K562 (cell line): ENCODE results near the gene IGIP. TPM values are rescaled to one million over a fixed set of nuclear protein-coding genes. Genes with fewer than 3 reads are reported as not detected.

ENCODE experiments used
- ATAC-seq: fragments of 200-7000 bp; cut with Tn5 transposase; 3 replicates; pipeline ENCODE4 v1.9.1; 2020; ENCODE audit warnings: moderate library complexity
- BruUV-seq: library from RNA; stranded (reverse); fragments of 400-500 nt; replicated peaks from 2 replicates; lab custom pipeline; 2021; lab: Mats Ljungman, UMichigan
- CTCF ChIA-PET: fragments of 300-600 bp; formaldehyde crosslinking; extraction: SDS; loops from one replicate; lab custom pipeline; 2021; ENCODE audit warnings: low intra/inter-chr PET ratio; lab: Yijun Ruan, JAX
- POLR2A ChIA-PET: fragments of 300-600, 350-650 bp; sonication (Branson Sonifier 250); formaldehyde crosslinking; extraction: SDS; loops from one replicate; lab custom pipeline; 2021; ENCODE audit warnings: antibody characterized with exemption, inconsistent platforms; lab: Yijun Ruan, JAX
- DNase-seq, 4 experiments: peaks; one replicate each; pipeline versions ENCODE4 v3.0.0 to v3.0.0-alpha.2; 2011 to 2018; ENCODE audit warnings: low spot score in 3 of 4, mixed read lengths in 3 of 4; ENCODE audit errors: extremely low read depth in 1 of 4
- FAIRE-seq: peaks from 2 replicates; lab custom pipeline; 2011; peaks lifted over from hg19 to GRCh38; lab: Jason Lieb, UNC
- H2AFZ ChIP-seq: 2 replicates; pipeline ENCODE4 v1.6.0; 2011; ENCODE audit warnings: low read depth, low read length, control low read depth, inconsistent platforms
- H3K27ac ChIP-seq: fragments of 200-600 bp; 3 replicates; pipeline ENCODE4 v1.8.0; 2011; ENCODE audit warnings: low read depth, mild to moderate bottlenecking, control low read depth, inconsistent platforms, low read length, moderate library complexity, mixed read lengths; ENCODE audit errors: extremely low read depth
- H3K27me3 ChIP-seq, 2 experiments: fragments of 300-600 bp in 1 of 2; 2 replicates in 1 of 2; 3 replicates in 1 of 2; pipeline versions ENCODE4 v1.6.0 to v1.8.0; 2011; ENCODE audit warnings: inconsistent platforms in 2 of 2, low read length in 2 of 2, mild to moderate bottlenecking in 1 of 2, mixed read lengths in 1 of 2, moderate library complexity in 1 of 2; ENCODE audit not compliant: control insufficient read depth in 2 of 2, insufficient read depth in 2 of 2
- H3K36me3 ChIP-seq: fragments of 300-600 bp; 3 replicates; pipeline ENCODE4 v1.8.0; 2011; ENCODE audit warnings: mild to moderate bottlenecking, low read length, inconsistent platforms; ENCODE audit not compliant: control insufficient read depth, insufficient read depth
- H3K4me1 ChIP-seq, 2 experiments: fragments of 200-600 bp in 1 of 2; replicated peaks in 1 of 2; 2 replicates in 1 of 2; 3 replicates in 1 of 2; pipeline versions ENCODE4 v1.5.1 to v1.8.0; 2011; ENCODE audit warnings: inconsistent platforms in 2 of 2, low read length in 2 of 2, mild to moderate bottlenecking in 1 of 2, mixed read lengths in 1 of 2, moderate library complexity in 1 of 2; ENCODE audit not compliant: control insufficient read depth in 2 of 2, insufficient read depth in 2 of 2
- H3K4me2 ChIP-seq: 2 replicates; pipeline ENCODE4 v1.6.1; 2011; ENCODE audit warnings: low read length, control low read depth, inconsistent platforms, mixed read lengths; ENCODE audit not compliant: insufficient read depth
- H3K4me3 ChIP-seq: fragments of 200-600 bp; sonication (generic), shearing (Covaris generic); 2 replicates; pipeline ENCODE4 v1.5.1; 2016; ENCODE audit warnings: control low read depth, inconsistent platforms
- H3K79me2 ChIP-seq: fragments of 200-600 bp; 3 replicates; pipeline ENCODE4 v1.8.0; 2011; ENCODE audit warnings: low read length, inconsistent platforms; ENCODE audit not compliant: control insufficient read depth, insufficient read depth
- H3K9ac ChIP-seq, 2 experiments: 2 replicates each; pipeline versions ENCODE4 v1.6.0 to v1.6.1; 2011; ENCODE audit warnings: low read depth in 2 of 2, low read length in 2 of 2, control low read depth in 1 of 2, inconsistent platforms in 1 of 2, mild to moderate bottlenecking in 1 of 2, mixed read lengths in 1 of 2; ENCODE audit not compliant: insufficient read depth in 1 of 2
- H3K9me1 ChIP-seq: one replicate; pipeline ENCODE4 v1.6.0; 2011; ENCODE audit warnings: inconsistent platforms, mild to moderate bottlenecking, low read length, moderate library complexity; ENCODE audit not compliant: control insufficient read depth, insufficient read depth
- H3K9me3 ChIP-seq: replicated peaks from 2 replicates; pipeline ENCODE4 v1.5.1; 2011; ENCODE audit warnings: low read depth, low read length, inconsistent platforms; ENCODE audit not compliant: control insufficient read depth, insufficient read depth
- H4K20me1 ChIP-seq: replicated peaks from 2 replicates; pipeline ENCODE4 v1.6.1; 2011; ENCODE audit warnings: low read length, inconsistent platforms, mixed read lengths; ENCODE audit not compliant: control insufficient read depth, insufficient read depth
- BMI1 ChIP-seq: fragments of 150-350 bp; IDR thresholded peaks from 2 replicates; pipeline ENCODE4 v1.6.1; 2014; ENCODE audit warnings: low read length
- CEBPB ChIP-seq: fragments of 450-650 bp; IDR thresholded peaks from 2 replicates; pipeline ENCODE4 v1.6.1; 2016; ENCODE audit warnings: missing genetic modification characterization, missing compliant biosample characterization
- CEBPG ChIP-seq, 3 experiments: fragments of 200-800 bp in 1 of 3; sonication (Bioruptor generic) in 1 of 3; sonication (generic) in 1 of 3; formaldehyde crosslinking in 1 of 3; IDR thresholded peaks in 2 of 3; conservative IDR thresholded peaks in 1 of 3; 2 replicates each; pipeline versions ENCODE4 v1.6.1 to v1.8.0; 2016 to 2022; ENCODE audit warnings: missing compliant biosample characterization in 2 of 3, missing genetic modification characterization in 2 of 3, mild to moderate bottlenecking in 1 of 3, missing genetic modification reagents in 1 of 3
- ILF3 ChIP-seq: fragments of 450-650 bp; IDR thresholded peaks from 2 replicates; pipeline ENCODE4 v1.6.1; 2018; ENCODE audit warnings: antibody characterized with exemption, mild to moderate bottlenecking, moderate library complexity, borderline replicate concordance
- KDM1A ChIP-seq, 2 experiments: fragments of 450-650 bp; IDR thresholded peaks; 2 replicates each; pipeline ENCODE4 v1.6.1; 2016; ENCODE audit warnings: mild to moderate bottlenecking in 2 of 2
- NFRKB ChIP-seq: fragments of 450-650 bp; IDR thresholded peaks from 2 replicates; pipeline ENCODE4 v1.6.1; 2016; ENCODE audit warnings: low read depth
- RBM22 ChIP-seq: fragments of 200-400 bp; formaldehyde crosslinking; IDR thresholded peaks from 2 replicates; pipeline ENCODE4 v1.6.1; 2018; ENCODE audit warnings: low read length, low read depth; ENCODE audit not compliant: poor library complexity, severe bottlenecking
- TEAD4 ChIP-seq, 2 experiments: sonication (generic) in 1 of 2; formaldehyde crosslinking in 1 of 2; IDR thresholded peaks; 2 replicates each; pipeline versions ENCODE4 v1.6.1 to v1.8.0; 2012 to 2022; ENCODE audit warnings: borderline replicate concordance in 1 of 2, inconsistent platforms in 1 of 2, low read length in 1 of 2, mild to moderate bottlenecking in 1 of 2, missing genetic modification reagents in 1 of 2
- WGBS: fragments of 100-300 bp; shearing (Covaris generic); methylation state at CpG from one replicate; pipeline ENCODE4 v1.1.6; 2016; ENCODE audit warnings: low coverage, mixed read lengths; ENCODE audit not compliant: insufficient coverage; ENCODE audit errors: missing lambda C conversion rate; 5-methylcytosine and 5-hydroxymethylcytosine counted together
- in situ Hi-C: fragments of 300-500 bp; cut with MboI; formaldehyde crosslinking; loops from 4 replicates; pipeline ENCODE4 v1.15.0; 2018; ENCODE audit warnings: inconsistent platforms, mixed read lengths
- intact Hi-C: fragments of 100-400 bp; cut with micrococcal nuclease; formaldehyde crosslinking; loops from 2 replicates; pipeline ENCODE4 v1.14.2; 2022
- polyA plus RNA-seq, 8 experiments: library from polyadenylated mRNA; depleted of rRNA in 4 of 8; stranded (reverse) in 5 of 8; unstranded in 3 of 8; fragments of >200 nt; fragmentation: Nextera tagmentation in 2 of 8; fragmentation: Illumina TruSeq in 1 of 8; extraction: Ambion mirVana in 2 of 8; extraction: Trizol in 1 of 8; gene quantifications; 2 replicates each; pipeline versions ENCODE4 v1.2.1 to v1.2.3, GENCODE V29; 2011 to 2014; ENCODE audit warnings: inconsistent platforms in 1 of 8, missing spikeins in 1 of 8
- total RNA-seq, 7 experiments: library from RNA; depleted of rRNA in 6 of 7; stranded (reverse); fragments of >200 nt in 6 of 7; fragmentation: Illumina TruSeq in 2 of 7; extraction: Trizol in 2 of 7; gene quantifications; 2 replicates each; pipeline versions ENCODE4 v1.2.1 to v1.2.3, GENCODE V29; 2011 to 2021; ENCODE audit warnings: low replicate concordance in 1 of 7
- TF ChIP-seq, protein P1 (sequence below): fragments of 450-650 bp; IDR thresholded peaks from 2 replicates; pipeline ENCODE4 v1.6.1; 2018; ENCODE audit not compliant: partially characterized antibody
- TF ChIP-seq, protein P2 (sequence below): fragments of 200-800 bp; sonication (Bioruptor generic); IDR thresholded peaks from 2 replicates; pipeline ENCODE4 v1.6.1; 2017; ENCODE audit warnings: missing genetic modification characterization, missing compliant biosample characterization

IGIP gene
- total and polyA plus RNA-seq, 9 of the 15 experiments (the other 6 are each of a cell fraction or from before 2014, with no cell fraction given), result 0.52 to 1.6 (median 1.2) TPM

DNA sequence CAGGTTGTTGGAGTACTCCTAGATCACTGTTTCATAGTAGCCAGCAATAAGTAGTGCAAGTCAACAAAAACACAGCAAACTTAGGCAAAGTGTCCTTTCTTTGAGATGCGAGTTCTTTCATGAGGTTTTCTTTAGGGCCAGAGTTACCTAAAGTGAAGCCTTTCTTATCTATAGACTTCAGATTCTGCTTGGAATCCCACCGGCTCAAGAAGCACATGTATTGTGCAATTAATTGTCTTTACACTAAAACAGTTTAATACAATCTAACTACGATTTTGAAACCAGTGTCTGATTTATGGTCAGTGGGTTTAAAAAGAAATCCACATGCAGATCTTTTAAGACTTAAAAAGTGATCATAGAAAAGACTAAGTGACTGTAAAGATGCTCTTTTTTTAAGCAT lies 8.2 kb upstream of the IGIP start:
- no peak overlapping the region; the same call in 1 of the 2 replicates for H3K4me2 ChIP-seq
- 8% methylated on average over 3 of the region's 3 CpGs for WGBS
- intact Hi-C loops (loop anchor here (10.0 kb wide), 2 partner anchors 597 to 1497 kb away; partner anchors contain the start of gene DIAPH1), in situ Hi-C loops (no loop called here)
- no peak overlapping the region for H3K27ac ChIP-seq
- peaks cover 12 to 23% of the 10 kb centered on the region in 2 experiments for H3K4me1 ChIP-seq
- H3K4me3 ChIP-seq, result no peak overlapping the region
- H3K9me3 ChIP-seq, result no peaks in the 10 kb centered on the region
- CTCF ChIA-PET, result no interaction called here
- no TSS peak for BruUV-seq
- H3K36me3 ChIP-seq, result no peaks in the 10 kb centered on the region; the same call in 2 of the 3 replicates
- POLR2A ChIA-PET, result interaction anchor here (1.1 to 1.5 kb wide), 2 partner anchors 13 to 53 kb away, joined by 3 read pairs; no protein-coding TSS in a partner anchor
- ATAC-seq, result no peak
- no peaks in the 10 kb centered on the region for H3K9me1 ChIP-seq
- H3K9ac ChIP-seq, result no peak overlapping the region
- no peak for FAIRE-seq
- H3K79me2 ChIP-seq, result peaks cover 56% of the 10 kb centered on the region
- H3K27me3 ChIP-seq, result no peaks in the 10 kb centered on the region
- H2AFZ ChIP-seq, result no peak overlapping the region
- TF ChIP-seq, protein P1, sequence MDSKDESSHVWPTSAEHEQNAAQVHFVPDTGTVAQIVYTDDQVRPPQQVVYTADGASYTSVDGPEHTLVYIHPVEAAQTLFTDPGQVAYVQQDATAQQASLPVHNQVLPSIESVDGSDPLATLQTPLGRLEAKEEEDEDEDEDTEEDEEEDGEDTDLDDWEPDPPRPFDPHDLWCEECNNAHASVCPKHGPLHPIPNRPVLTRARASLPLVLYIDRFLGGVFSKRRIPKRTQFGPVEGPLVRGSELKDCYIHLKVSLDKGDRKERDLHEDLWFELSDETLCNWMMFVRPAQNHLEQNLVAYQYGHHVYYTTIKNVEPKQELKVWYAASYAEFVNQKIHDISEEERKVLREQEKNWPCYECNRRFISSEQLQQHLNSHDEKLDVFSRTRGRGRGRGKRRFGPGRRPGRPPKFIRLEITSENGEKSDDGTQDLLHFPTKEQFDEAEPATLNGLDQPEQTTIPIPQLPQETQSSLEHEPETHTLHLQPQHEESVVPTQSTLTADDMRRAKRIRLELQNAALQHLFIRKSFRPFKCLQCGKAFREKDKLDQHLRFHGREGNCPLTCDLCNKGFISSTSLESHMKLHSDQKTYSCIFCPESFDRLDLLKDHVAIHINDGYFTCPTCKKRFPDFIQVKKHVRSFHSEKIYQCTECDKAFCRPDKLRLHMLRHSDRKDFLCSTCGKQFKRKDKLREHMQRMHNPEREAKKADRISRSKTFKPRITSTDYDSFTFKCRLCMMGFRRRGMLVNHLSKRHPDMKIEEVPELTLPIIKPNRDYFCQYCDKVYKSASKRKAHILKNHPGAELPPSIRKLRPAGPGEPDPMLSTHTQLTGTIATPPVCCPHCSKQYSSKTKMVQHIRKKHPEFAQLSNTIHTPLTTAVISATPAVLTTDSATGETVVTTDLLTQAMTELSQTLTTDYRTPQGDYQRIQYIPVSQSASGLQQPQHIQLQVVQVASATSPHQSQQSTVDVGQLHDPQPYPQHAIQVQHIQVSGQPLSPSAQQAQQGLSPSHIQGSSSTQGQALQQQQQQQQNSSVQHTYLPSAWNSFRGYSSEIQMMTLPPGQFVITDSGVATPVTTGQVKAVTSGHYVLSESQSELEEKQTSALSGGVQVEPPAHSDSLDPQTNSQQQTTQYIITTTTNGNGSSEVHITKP, result no peak
- TF ChIP-seq NFRKB (no peak), RBM22 (no peak), BMI1 (no peak), CEBPG (CRISPR knock-in tag; IDR thresholded peaks at IDR 0.05) (no peak), CEBPG (tag; conservative IDR thresholded peaks at IDR 0.05 in 1 of 2, IDR thresholded peaks at IDR 0.05 in 1 of 2) (peak in 1 of 2 experiments; percentile 83; a peak in 2 of 4 replicates), KDM1A (IDR thresholded peaks at IDR 0.05) (peak; percentile 46 to 50; a peak in 3 of 4 replicates), ILF3 (no peak), TEAD4 (IDR thresholded peaks at IDR 0.05; ENCODE audit: low read length) (peak; percentile 37; the same call in 1 of the 2 replicates), TEAD4 (CRISPR knock-in tag; IDR thresholded peaks at IDR 0.05; ENCODE audit: borderline replicate concordance) (no peak), CEBPB (peak; percentile 90)
- TF ChIP-seq, protein P2, sequence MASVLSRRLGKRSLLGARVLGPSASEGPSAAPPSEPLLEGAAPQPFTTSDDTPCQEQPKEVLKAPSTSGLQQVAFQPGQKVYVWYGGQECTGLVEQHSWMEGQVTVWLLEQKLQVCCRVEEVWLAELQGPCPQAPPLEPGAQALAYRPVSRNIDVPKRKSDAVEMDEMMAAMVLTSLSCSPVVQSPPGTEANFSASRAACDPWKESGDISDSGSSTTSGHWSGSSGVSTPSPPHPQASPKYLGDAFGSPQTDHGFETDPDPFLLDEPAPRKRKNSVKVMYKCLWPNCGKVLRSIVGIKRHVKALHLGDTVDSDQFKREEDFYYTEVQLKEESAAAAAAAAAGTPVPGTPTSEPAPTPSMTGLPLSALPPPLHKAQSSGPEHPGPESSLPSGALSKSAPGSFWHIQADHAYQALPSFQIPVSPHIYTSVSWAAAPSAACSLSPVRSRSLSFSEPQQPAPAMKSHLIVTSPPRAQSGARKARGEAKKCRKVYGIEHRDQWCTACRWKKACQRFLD, result no peak
- DNase-seq, result no peak
- H4K20me1 ChIP-seq, result peaks cover under 1% of the 10 kb centered on the region; the same call in 1 of the 2 replicates
